Natural killer cell (primary cell): ENCODE results near the gene PRR19. TPM values are rescaled to one million over a fixed set of nuclear protein-coding genes. Genes with fewer than 3 reads are reported as not detected.

Experiments used
- ATAC-seq, 3 donors: fragments of 150-1000 bp in 2 of 3; fragments of 200-7000 bp in 1 of 3; cut with Tn5 transposase; 1 replicate in 1 of 3; 2 replicates in 2 of 3; pipeline ENCODE4 v1.10.0; 2021; ENCODE audit warnings: mild to moderate bottlenecking in 2 of 3, moderate library complexity in 2 of 3
- DNase-seq, 2 donors: peaks; one replicate each; pipeline versions ENCODE4 v3.0.0 to v3.0.0-alpha.2; 2013 to 2021; ENCODE audit warnings: mixed read lengths in 1 of 2
- H3K27ac ChIP-seq: one replicate; pipeline ENCODE4 v1.5.1; 2013; ENCODE audit warnings: mild to moderate bottlenecking, low read length
- H3K27me3 ChIP-seq: one replicate; pipeline ENCODE4 v1.6.1; 2013; ENCODE audit warnings: low read length; ENCODE audit not compliant: control insufficient read depth, insufficient read depth
- H3K36me3 ChIP-seq: one replicate; pipeline ENCODE4 v1.6.1; 2013; ENCODE audit warnings: low read length; ENCODE audit not compliant: control insufficient read depth, insufficient read depth
- H3K4me1 ChIP-seq: one replicate; pipeline ENCODE4 v1.6.1; 2013; ENCODE audit warnings: low read length; ENCODE audit not compliant: control insufficient read depth, insufficient read depth
- H3K4me3 ChIP-seq: one replicate; pipeline ENCODE4 v1.5.1; 2013; ENCODE audit warnings: low read length
- H3K9me3 ChIP-seq: one replicate; pipeline ENCODE4 v1.6.1; 2013; ENCODE audit warnings: low read length; ENCODE audit not compliant: control insufficient read depth, insufficient read depth
- H3K27ac Mint-ChIP-seq, 2 donors: one replicate each; pipeline ENCODE4 v1.8.0; 2022; ENCODE audit warnings: mild to moderate bottlenecking in 2 of 2, mixed read lengths in 2 of 2, moderate library complexity in 1 of 2
- H3K27me3 Mint-ChIP-seq, 2 donors: one replicate each; pipeline ENCODE4 v1.8.0; 2022; ENCODE audit warnings: low read depth in 2 of 2, mixed read lengths in 2 of 2
- H3K36me3 Mint-ChIP-seq: one replicate; pipeline ENCODE4 v1.8.0; 2022; ENCODE audit warnings: mixed read lengths
- H3K4me1 Mint-ChIP-seq, 2 donors: one replicate each; pipeline ENCODE4 v1.8.0; 2022; ENCODE audit warnings: mixed read lengths in 2 of 2
- H3K4me3 Mint-ChIP-seq: one replicate; pipeline ENCODE4 v1.8.0; 2022; ENCODE audit warnings: mild to moderate bottlenecking, moderate library complexity, mixed read lengths
- H3K9me3 Mint-ChIP-seq, 2 donors: one replicate each; pipeline ENCODE4 v1.8.0; 2022; ENCODE audit warnings: mixed read lengths in 2 of 2
- CTCF ChIP-seq: fragments of 200-600 bp; IDR thresholded peaks from one replicate; pipeline ENCODE4 v1.8.0; 2022; ENCODE audit warnings: antibody characterized with exemption
- WGBS: methylation state at CpG from one replicate; pipeline ENCODE4 v1.1.7; 2013; ENCODE audit warnings: missing lambda C conversion rate; ENCODE audit not compliant: insufficient coverage; 5-methylcytosine and 5-hydroxymethylcytosine counted together
- intact Hi-C: fragments of 100-400 bp; cut with micrococcal nuclease; formaldehyde crosslinking; loops from one replicate; pipeline ENCODE4 v1.14.2; 2022
- total RNA-seq, 4 donors: library from RNA; stranded (reverse); fragments of 120-200 nt in 1 of 4; gene quantifications; one replicate each; pipeline versions ENCODE4 v1.2.3 to v1.2.4, GENCODE V29; 2013 to 2022

Gene PRR19
- total RNA-seq, 3 donors from 2014 or later (not counting 1 experiment from before 2014, with no cell fraction given) = not detected

GRCh38 chr19:42285541-42285941 is 16.4 kb upstream of the PRR19 start:
- H3K27me3 ChIP-seq = no peaks in the 10 kb centered on the region
- Mint-ChIP-seq H3K36me3 (no peaks in the 10 kb centered on the region), H3K4me3 (peak overlapping the region; percentile 98), H3K4me1 (peaks cover 13 to 21% of the 10 kb centered on the region in 2 donors), H3K27ac (peak overlapping the region; percentile 91 to 93), H3K9me3 (no peaks in the 10 kb centered on the region), H3K27me3 (no peaks in the 10 kb centered on the region)
- H3K36me3 ChIP-seq = peaks cover 36% of the 10 kb centered on the region
- DNase-seq (no peak), ATAC-seq (no peak)
- 57% methylated on average over 5 of the region's 5 CpGs for WGBS
- H3K4me3 ChIP-seq = no peak overlapping the region
- no peak for TF ChIP-seq CTCF
- peaks cover 48% of the 10 kb centered on the region for H3K4me1 ChIP-seq
- H3K27ac ChIP-seq = no peak overlapping the region
- intact Hi-C loops = no loop called here
- H3K9me3 ChIP-seq = no peaks in the 10 kb centered on the region

- Mint-ChIP-seq H3K4me3 (peak overlapping the region; percentile 98), H3K9me3 (no peaks in the 10 kb centered on the region), H3K27ac (peak overlapping the region; percentile 91 to 93), H3K27me3 (no peaks in the 10 kb centered on the region), H3K4me1 (peaks cover 13 to 21% of the 10 kb centered on the region in 2 donors), H3K36me3 (no peaks in the 10 kb centered on the region)
- intact Hi-C loops = no loop called here
- TF ChIP-seq CTCF = no peak
- Histone ChIP-seq H3K4me3 (no peak overlapping the region), H3K27me3 (no peaks in the 10 kb centered on the region), H3K4me1 (peaks cover 43% of the 10 kb centered on the region), H3K36me3 (peaks cover 40% of the 10 kb centered on the region), H3K27ac (peak overlapping the region; percentile 5), H3K9me3 (no peaks in the 10 kb centered on the region)
- DNase-seq (no peak), ATAC-seq (no peak)
- WGBS = 26% methylated on average over 6 of the region's 6 CpGs
Measured at GRCh38 chr19:42285988-42286348, 16.0 kb upstream of the PRR19 start.

- peaks cover 13 to 23% of the 10 kb centered on the region in 2 donors for H3K4me1 Mint-ChIP-seq
- ATAC-seq (no peak), DNase-seq (no peak)
- peaks cover 38% of the 10 kb centered on the region for H3K4me1 ChIP-seq
- peak overlapping the region; percentile 5 for H3K27ac ChIP-seq
- H3K27me3 Mint-ChIP-seq = no peaks in the 10 kb centered on the region
- no peak overlapping the region for H3K4me3 Mint-ChIP-seq
- no peaks in the 10 kb centered on the region for H3K9me3 ChIP-seq
- WGBS = 51% methylated on average over 12 of the region's 13 CpGs
- H3K27ac Mint-ChIP-seq = peak overlapping the region; percentile 91 to 93
- H3K36me3 Mint-ChIP-seq = no peaks in the 10 kb centered on the region
- no peak for TF ChIP-seq CTCF
- H3K9me3 Mint-ChIP-seq = no peaks in the 10 kb centered on the region
- H3K4me3 ChIP-seq = no peak overlapping the region
- intact Hi-C loops = no loop called here
- H3K36me3 ChIP-seq = peaks cover 45% of the 10 kb centered on the region
- H3K27me3 ChIP-seq = no peaks in the 10 kb centered on the region
Measured at GRCh38 chr19:42286349-42287016, 15.4 kb upstream of the PRR19 start.
